HEK293 (cell line): Measurements from ENCODE around the gene BTK.

Source experiments
- HIC1 ChIP-seq: fragments of 450-650 bp; formaldehyde crosslinking; IDR thresholded peaks from 2 replicates; pipeline ENCODE4 v1.5.1; 2016; ENCODE audit warnings: missing biosample characterization, missing genetic modification characterization
- IKZF3 ChIP-seq: fragments of 450-650 bp; IDR thresholded peaks from 2 replicates; pipeline ENCODE4 v1.5.0; 2018; ENCODE audit warnings: missing biosample characterization, mild to moderate bottlenecking, missing genetic modification characterization, moderate library complexity
- KLF8 ChIP-seq: fragments of 450-650 bp; formaldehyde crosslinking; IDR thresholded peaks from 2 replicates; pipeline ENCODE4 v1.5.1; 2016; ENCODE audit warnings: missing biosample characterization, missing genetic modification characterization
- PRDM1 ChIP-seq: fragments of 450-650 bp; formaldehyde crosslinking; IDR thresholded peaks from 2 replicates; pipeline ENCODE4; 2016; ENCODE audit warnings: missing biosample characterization, missing genetic modification characterization
- PRDM2 ChIP-seq: fragments of 450-650 bp; formaldehyde crosslinking; IDR thresholded peaks from 2 replicates; pipeline ENCODE4 v1.5.1; 2016; ENCODE audit warnings: missing biosample characterization, missing genetic modification characterization, borderline replicate concordance
- PRDM6 ChIP-seq: fragments of 450-650 bp; formaldehyde crosslinking; IDR thresholded peaks from 2 replicates; pipeline ENCODE4 v1.5.1; 2017; ENCODE audit warnings: missing biosample characterization, missing genetic modification characterization
- WT1 ChIP-seq: fragments of 450-650 bp; formaldehyde crosslinking; IDR thresholded peaks from 2 replicates; pipeline ENCODE4 v1.5.1; 2016; ENCODE audit warnings: missing biosample characterization, missing genetic modification characterization
- YY2 ChIP-seq: fragments of 450-650 bp; formaldehyde crosslinking; IDR thresholded peaks from 2 replicates; pipeline ENCODE4 v1.5.1; 2016; ENCODE audit warnings: missing biosample characterization, missing genetic modification characterization
- ZFHX2 ChIP-seq: fragments of 450-650 bp; formaldehyde crosslinking; conservative IDR thresholded peaks from 2 replicates; pipeline ENCODE4 v1.5.1; 2016; ENCODE audit warnings: missing biosample characterization, missing genetic modification characterization
- ZNF114 ChIP-seq: fragments of 450-650 bp; formaldehyde crosslinking; IDR thresholded peaks from 2 replicates; pipeline ENCODE4 v1.5.0; 2017; ENCODE audit warnings: missing biosample characterization, missing genetic modification characterization
- ZNF169 ChIP-seq: fragments of 450-650 bp; formaldehyde crosslinking; IDR thresholded peaks from 2 replicates; pipeline ENCODE4 v1.5.1; 2016; ENCODE audit warnings: missing biosample characterization, missing genetic modification characterization
- ZNF239 ChIP-seq: fragments of 450-650 bp; formaldehyde crosslinking; IDR thresholded peaks from 2 replicates; pipeline ENCODE4 v1.5.1; 2016; ENCODE audit warnings: missing biosample characterization, missing genetic modification characterization
- ZNF280D ChIP-seq: fragments of 450-650 bp; formaldehyde crosslinking; IDR thresholded peaks from 2 replicates; pipeline ENCODE4 v1.5.1; 2016; ENCODE audit warnings: missing biosample characterization, missing genetic modification characterization
- ZNF341 ChIP-seq: fragments of 450-650 bp; formaldehyde crosslinking; IDR thresholded peaks from 2 replicates; pipeline ENCODE4; 2016; ENCODE audit warnings: low read depth, missing biosample characterization, missing genetic modification characterization
- ZNF366 ChIP-seq: fragments of 450-650 bp; formaldehyde crosslinking; conservative IDR thresholded peaks from 2 replicates; pipeline ENCODE4 v1.5.1; 2016; ENCODE audit warnings: missing biosample characterization, missing genetic modification characterization
- ZNF37A ChIP-seq: fragments of 450-650 bp; IDR thresholded peaks from 2 replicates; pipeline ENCODE4 v1.5.1; 2018; ENCODE audit warnings: missing biosample characterization, missing genetic modification characterization
- ZNF394 ChIP-seq: fragments of 450-650 bp; formaldehyde crosslinking; IDR thresholded peaks from 2 replicates; pipeline ENCODE4 v1.5.1; 2016; ENCODE audit warnings: missing biosample characterization, missing genetic modification characterization, mild to moderate bottlenecking, moderate library complexity, borderline replicate concordance
- ZNF416 ChIP-seq: fragments of 450-650 bp; formaldehyde crosslinking; IDR thresholded peaks from 2 replicates; pipeline ENCODE4 v1.5.1; 2016; ENCODE audit warnings: missing biosample characterization, missing genetic modification characterization
- ZNF513 ChIP-seq: fragments of 450-650 bp; IDR thresholded peaks from 2 replicates; pipeline ENCODE4 v1.5.1; 2018; ENCODE audit warnings: missing biosample characterization, missing genetic modification characterization
- ZNF544 ChIP-seq: fragments of 450-650 bp; formaldehyde crosslinking; IDR thresholded peaks from 2 replicates; pipeline ENCODE4 v1.5.0; 2017; ENCODE audit warnings: missing biosample characterization, missing genetic modification characterization
- ZNF555 ChIP-seq: fragments of 450-650 bp; formaldehyde crosslinking; conservative IDR thresholded peaks from 2 replicates; pipeline ENCODE4 v1.5.1; 2017; ENCODE audit warnings: missing biosample characterization, mild to moderate bottlenecking, missing genetic modification characterization, inconsistent platforms
- ZNF560 ChIP-seq: fragments of 450-650 bp; formaldehyde crosslinking; IDR thresholded peaks from 2 replicates; pipeline ENCODE4 v1.5.1; 2017; ENCODE audit warnings: missing biosample characterization, missing genetic modification characterization, borderline replicate concordance
- ZNF571 ChIP-seq: fragments of 450-650 bp; formaldehyde crosslinking; IDR thresholded peaks from 2 replicates; pipeline ENCODE4 v1.5.0; 2017; ENCODE audit warnings: missing biosample characterization, missing genetic modification characterization
- ZNF843 ChIP-seq: fragments of 450-650 bp; formaldehyde crosslinking; IDR thresholded peaks from 2 replicates; pipeline ENCODE4 v1.5.1; 2016; ENCODE audit warnings: missing biosample characterization, missing genetic modification characterization
- ZXDB ChIP-seq: fragments of 450-650 bp; formaldehyde crosslinking; IDR thresholded peaks from 2 replicates; pipeline ENCODE4 v1.5.1; 2016; ENCODE audit warnings: missing biosample characterization, missing genetic modification characterization

The BTK gene

GRCh38 chrX:101390664-101391525 lies 4.9 kb upstream of the BTK start, which contains the start of gene RPL36A (continued):
- no peak for TF ChIP-seq PRDM2 (tag by site-specific recombination)
- TF ChIP-seq YY2 = no peak
- TF ChIP-seq ZNF280D (tag by site-specific recombination) = no peak
- TF ChIP-seq PRDM1 (tag by site-specific recombination) = no peak
- no peak for TF ChIP-seq ZNF37A (tag by site-specific recombination)
- TF ChIP-seq ZNF366 (tag by site-specific recombination) = peak; percentile 94
- TF ChIP-seq ZNF555 (tag by site-specific recombination) = no peak
- TF ChIP-seq ZNF394 (tag by site-specific recombination) = peak; percentile 62; the same call in 1 of the 2 replicates
- no peak for TF ChIP-seq ZFHX2 (tag by site-specific recombination)
- TF ChIP-seq ZNF239 (tag by site-specific recombination) = no peak
- TF ChIP-seq ZNF843 = peak; percentile 61; the same call in 1 of the 2 replicates
- peak; percentile 90 for TF ChIP-seq ZXDB (tag by site-specific recombination)
- TF ChIP-seq IKZF3 = peak; percentile 93
- no peak for TF ChIP-seq HIC1 (tag by site-specific recombination)
- no peak for TF ChIP-seq ZNF544 (tag by site-specific recombination)
- peak; percentile 15; the same call in 1 of the 2 replicates for TF ChIP-seq WT1 (tag by site-specific recombination)
- TF ChIP-seq ZNF114 (tag by site-specific recombination) = no peak
- TF ChIP-seq ZNF341 (tag by site-specific recombination) = peak; percentile 60
- TF ChIP-seq ZNF560 = no peak
- TF ChIP-seq ZNF169 (tag by site-specific recombination) = no peak
- TF ChIP-seq KLF8 = peak; percentile 86
- no peak for TF ChIP-seq ZNF416
- TF ChIP-seq PRDM6 (tag by site-specific recombination) = no peak
- 0 out of 2 replicates have a peak, but pooled peaks have one; percentile 28 for TF ChIP-seq ZNF513 (tag by site-specific recombination)
- no peak for TF ChIP-seq ZNF571
